Ascending aorta (tissue), 2 donors: Measurements from ENCODE around the gene TMEM163. TPM values are rescaled to one million over a fixed set of nuclear protein-coding genes. Genes with fewer than 3 reads are reported as not detected.

Source experiments
- DNase-seq, 2 donors: peaks; one replicate each; pipeline ENCODE4 v3.0.0-alpha.2; 2019; ENCODE audit warnings: low spot score in 2 of 2
- H3K27ac ChIP-seq, 2 donors: fragments of 200-600 bp; sonication (generic); one replicate each; pipeline ENCODE4 v1.5.1; 2016 to 2017; ENCODE audit warnings: mild to moderate bottlenecking in 1 of 2
- H3K27me3 ChIP-seq: fragments of 200-600 bp; sonication (generic); one replicate; pipeline ENCODE4 v1.5.1; 2017
- H3K36me3 ChIP-seq, 2 donors: fragments of 200-600 bp; sonication (generic); one replicate each; pipeline ENCODE4 v1.5.1; 2016
- H3K4me1 ChIP-seq, 2 donors: fragments of 200-600 bp; sonication (generic); one replicate each; pipeline ENCODE4 v1.5.1; 2016 to 2017; ENCODE audit warnings: mild to moderate bottlenecking in 1 of 2
- H3K4me3 ChIP-seq, 2 donors: fragments of 200-600 bp; sonication (generic); one replicate each; pipeline ENCODE4 v1.5.1; 2016 to 2017; ENCODE audit warnings: mild to moderate bottlenecking in 1 of 2
- H3K9me3 ChIP-seq, 2 donors: fragments of 200-600 bp; sonication (generic); one replicate each; pipeline ENCODE4 v1.5.1; 2016
- CTCF ChIP-seq, 3 experiments: fragments of 200-600 bp in 2 of 3; fragments of 450-650 bp in 1 of 3; sonication (generic) in 2 of 3; IDR thresholded peaks; one replicate each; pipeline ENCODE4 v1.5.1; 2016 to 2019; ENCODE audit warnings: antibody characterized with exemption in 3 of 3, mild to moderate bottlenecking in 1 of 3, moderate library complexity in 1 of 3
- intact Hi-C: fragments of 100-400 bp; cut with DNase I; formaldehyde crosslinking; loops from one replicate; pipeline ENCODE4 v1.15.1; 2023
- total RNA-seq: library from RNA; depleted of rRNA; stranded (reverse); fragments of >200 nt; gene quantifications from one replicate; pipeline ENCODE4 v1.1.0, GENCODE V29; 2016

TMEM163 gene
- total RNA-seq, 1 donor from 2014 or later = not detected

- no peaks in the 10 kb centered on the region for H3K27me3 ChIP-seq
- no peak for TF ChIP-seq CTCF (IDR thresholded peaks at IDR 0.05)
- intact Hi-C loops = no loop called here
- no peaks in the 10 kb centered on the region for H3K9me3 ChIP-seq
- no peak overlapping the region for H3K27ac ChIP-seq
- no peak overlapping the region for H3K4me3 ChIP-seq
- H3K36me3 ChIP-seq = no peaks in the 10 kb centered on the region
- DNase-seq = no peak
- H3K4me1 ChIP-seq = no peaks in the 10 kb centered on the region
Observed at GRCh38 chr2:134704173-134704572, 14.6 kb downstream of the TMEM163 start.

- intact Hi-C loops = no loop called here
- Histone ChIP-seq H3K9me3 (no peaks in the 10 kb centered on the region), H3K4me1 (no peaks in the 10 kb centered on the region), H3K27ac (no peak overlapping the region), H3K27me3 (no peaks in the 10 kb centered on the region), H3K36me3 (no peaks in the 10 kb centered on the region), H3K4me3 (no peak overlapping the region)
- DNase-seq = no peak
- no peak for TF ChIP-seq CTCF (IDR thresholded peaks at IDR 0.05)
Observed at GRCh38 chr2:134703426-134703825, 15.4 kb downstream of the TMEM163 start.

GRCh38 chr2:134700730-134701129 lies 18.1 kb downstream of the TMEM163 start:
- Histone ChIP-seq H3K4me3 (no peak overlapping the region), H3K27ac (no peak overlapping the region), H3K27me3 (no peaks in the 10 kb centered on the region), H3K4me1 (no peaks in the 10 kb centered on the region), H3K9me3 (no peaks in the 10 kb centered on the region), H3K36me3 (no peaks in the 10 kb centered on the region)
- DNase-seq = no peak
- intact Hi-C loops = no loop called here
- no peak for TF ChIP-seq CTCF (IDR thresholded peaks at IDR 0.05)

- Histone ChIP-seq H3K36me3 (no peaks in the 10 kb centered on the region), H3K27me3 (no peaks in the 10 kb centered on the region), H3K4me3 (no peak overlapping the region), H3K4me1 (no peaks in the 10 kb centered on the region), H3K27ac (no peak overlapping the region), H3K9me3 (no peaks in the 10 kb centered on the region)
- DNase-seq = no peak
- no peak for TF ChIP-seq CTCF (IDR thresholded peaks at IDR 0.05)
- intact Hi-C loops = no loop called here
Observed at GRCh38 chr2:134694411-134694810, 24.4 kb downstream of the TMEM163 start.

- no peaks in the 10 kb centered on the region for H3K9me3 ChIP-seq
- no peaks in the 10 kb centered on the region for H3K36me3 ChIP-seq
- H3K27me3 ChIP-seq = no peaks in the 10 kb centered on the region
- no peak overlapping the region for H3K27ac ChIP-seq
- TF ChIP-seq CTCF (IDR thresholded peaks at IDR 0.05) = no peak
- H3K4me3 ChIP-seq = no peak overlapping the region
- no peak for DNase-seq
- no peaks in the 10 kb centered on the region for H3K4me1 ChIP-seq
- intact Hi-C loops = no loop called here
Observed at GRCh38 chr2:134693359-134694330, 25.2 kb downstream of the TMEM163 start.
